ENCODE results near the gene PROSER1.

- TF ChIP-seq, protein P1, sequence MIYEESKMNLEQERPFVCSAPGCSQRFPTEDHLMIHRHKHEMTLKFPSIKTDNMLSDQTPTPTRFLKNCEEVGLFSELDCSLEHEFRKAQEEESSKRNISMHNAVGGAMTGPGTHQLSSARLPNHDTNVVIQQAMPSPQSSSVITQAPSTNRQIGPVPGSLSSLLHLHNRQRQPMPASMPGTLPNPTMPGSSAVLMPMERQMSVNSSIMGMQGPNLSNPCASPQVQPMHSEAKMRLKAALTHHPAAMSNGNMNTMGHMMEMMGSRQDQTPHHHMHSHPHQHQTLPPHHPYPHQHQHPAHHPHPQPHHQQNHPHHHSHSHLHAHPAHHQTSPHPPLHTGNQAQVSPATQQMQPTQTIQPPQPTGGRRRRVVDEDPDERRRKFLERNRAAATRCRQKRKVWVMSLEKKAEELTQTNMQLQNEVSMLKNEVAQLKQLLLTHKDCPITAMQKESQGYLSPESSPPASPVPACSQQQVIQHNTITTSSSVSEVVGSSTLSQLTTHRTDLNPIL (CRISPR knock-in tag; IDR thresholded peaks at IDR 0.05; ENCODE audit: low read depth) = no peak
- TF ChIP-seq RARB (CRISPR knock-in tag; IDR thresholded peaks at IDR 0.05) = no peak
- no peak for TF ChIP-seq ZFP30 (CRISPR knock-in tag; IDR thresholded peaks at IDR 0.05)
- TF ChIP-seq, protein P2, sequence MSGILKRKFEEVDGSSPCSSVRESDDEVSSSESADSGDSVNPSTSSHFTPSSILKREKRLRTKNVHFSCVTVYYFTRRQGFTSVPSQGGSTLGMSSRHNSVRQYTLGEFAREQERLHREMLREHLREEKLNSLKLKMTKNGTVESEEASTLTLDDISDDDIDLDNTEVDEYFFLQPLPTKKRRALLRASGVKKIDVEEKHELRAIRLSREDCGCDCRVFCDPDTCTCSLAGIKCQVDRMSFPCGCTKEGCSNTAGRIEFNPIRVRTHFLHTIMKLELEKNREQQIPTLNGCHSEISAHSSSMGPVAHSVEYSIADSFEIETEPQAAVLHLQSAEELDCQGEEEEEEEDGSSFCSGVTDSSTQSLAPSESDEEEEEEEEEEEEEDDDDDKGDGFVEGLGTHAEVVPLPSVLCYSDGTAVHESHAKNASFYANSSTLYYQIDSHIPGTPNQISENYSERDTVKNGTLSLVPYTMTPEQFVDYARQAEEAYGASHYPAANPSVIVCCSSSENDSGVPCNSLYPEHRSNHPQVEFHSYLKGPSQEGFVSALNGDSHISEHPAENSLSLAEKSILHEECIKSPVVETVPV (CRISPR knock-in tag; IDR thresholded peaks at IDR 0.05) = no peak
- TF ChIP-seq, protein P3, sequence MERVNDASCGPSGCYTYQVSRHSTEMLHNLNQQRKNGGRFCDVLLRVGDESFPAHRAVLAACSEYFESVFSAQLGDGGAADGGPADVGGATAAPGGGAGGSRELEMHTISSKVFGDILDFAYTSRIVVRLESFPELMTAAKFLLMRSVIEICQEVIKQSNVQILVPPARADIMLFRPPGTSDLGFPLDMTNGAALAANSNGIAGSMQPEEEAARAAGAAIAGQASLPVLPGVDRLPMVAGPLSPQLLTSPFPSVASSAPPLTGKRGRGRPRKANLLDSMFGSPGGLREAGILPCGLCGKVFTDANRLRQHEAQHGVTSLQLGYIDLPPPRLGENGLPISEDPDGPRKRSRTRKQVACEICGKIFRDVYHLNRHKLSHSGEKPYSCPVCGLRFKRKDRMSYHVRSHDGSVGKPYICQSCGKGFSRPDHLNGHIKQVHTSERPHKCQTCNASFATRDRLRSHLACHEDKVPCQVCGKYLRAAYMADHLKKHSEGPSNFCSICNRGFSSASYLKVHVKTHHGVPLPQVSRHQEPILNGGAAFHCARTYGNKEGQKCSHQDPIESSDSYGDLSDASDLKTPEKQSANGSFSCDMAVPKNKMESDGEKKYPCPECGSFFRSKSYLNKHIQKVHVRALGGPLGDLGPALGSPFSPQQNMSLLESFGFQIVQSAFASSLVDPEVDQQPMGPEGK (CRISPR knock-in tag; IDR thresholded peaks at IDR 0.05; ENCODE audit: borderline replicate concordance) = no peak
- TF ChIP-seq ISL1 (CRISPR knock-in tag; IDR thresholded peaks at IDR 0.05) = no peak
- TF ChIP-seq ZNF8 (CRISPR knock-in tag; IDR thresholded peaks at IDR 0.05) = no peak
- no peak for TF ChIP-seq OSR1 (CRISPR knock-in tag; IDR thresholded peaks at IDR 0.05)
These were observed 24.1 kb upstream of the PROSER1 start for GRCh38 chr13:39062004-39062403.

Measured in SK-N-SH treated with all-trans-retinoic acid at 6 μM for 48 hours (cell line).